Effector CD4-positive, alpha-beta T cell (primary cell): ENCODE results near the gene SERPINH1.

ENCODE experiments used
- DNase-seq: peaks from one replicate; pipeline ENCODE4 v3.0.0-alpha.2; 2020
- total RNA-seq: gene quantifications from one replicate; lab custom pipeline; 2026; lab: John Stamatoyannopoulos, UW

SERPINH1 gene
- 7.9 reads per million, percentile 27 among the genes with 10 or more reads in this experiment for total RNA-seq

DNA sequence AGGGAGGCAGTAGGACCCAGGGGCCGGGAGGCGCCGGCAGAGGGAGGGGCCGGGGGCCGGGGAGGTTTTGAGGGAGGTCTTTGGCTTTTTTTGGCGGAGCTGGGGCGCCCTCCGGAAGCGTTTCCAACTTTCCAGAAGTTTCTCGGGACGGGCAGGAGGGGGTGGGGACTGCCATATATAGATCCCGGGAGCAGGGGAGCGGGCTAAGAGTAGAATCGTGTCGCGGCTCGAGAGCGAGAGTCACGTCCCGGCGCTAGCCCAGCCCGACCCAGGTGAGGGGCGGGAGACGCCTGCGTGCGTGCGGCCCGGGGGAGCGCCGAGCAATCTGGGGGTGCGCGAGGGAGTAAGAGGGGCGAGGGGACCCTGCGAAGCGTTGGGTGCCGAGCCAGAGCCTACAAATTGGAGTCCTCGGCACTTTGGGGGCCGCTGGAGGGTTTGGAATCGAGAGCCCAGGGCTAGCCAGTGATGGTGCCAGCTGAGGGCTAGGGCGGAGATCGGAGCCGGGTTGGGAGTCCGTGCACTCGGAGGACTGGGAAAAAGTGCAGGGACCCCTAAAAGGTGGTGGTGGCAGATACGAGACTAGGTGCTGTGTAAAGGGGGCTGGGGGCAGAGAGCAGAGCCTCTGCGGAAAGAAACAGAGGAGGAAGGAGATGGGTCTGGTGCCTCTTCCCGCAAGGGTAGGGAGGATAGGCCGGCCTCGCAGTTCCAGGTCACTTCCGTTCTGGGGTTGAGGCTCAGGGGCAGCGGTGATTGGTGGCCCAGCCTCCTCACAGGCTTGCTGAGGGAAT lies at the start of gene SERPINH1:
TSS of gene SERPINH1 (plus strand) at position 206 of the 788 bp plus-strand sequence. CDS start 4,097 bp downstream, outside the sequence.
- peak; percentile 38 for DNase-seq

- no peak for DNase-seq
Measured at GRCh38 chr11:75513250-75513649, 48.8 kb upstream of the SERPINH1 start.

DNA sequence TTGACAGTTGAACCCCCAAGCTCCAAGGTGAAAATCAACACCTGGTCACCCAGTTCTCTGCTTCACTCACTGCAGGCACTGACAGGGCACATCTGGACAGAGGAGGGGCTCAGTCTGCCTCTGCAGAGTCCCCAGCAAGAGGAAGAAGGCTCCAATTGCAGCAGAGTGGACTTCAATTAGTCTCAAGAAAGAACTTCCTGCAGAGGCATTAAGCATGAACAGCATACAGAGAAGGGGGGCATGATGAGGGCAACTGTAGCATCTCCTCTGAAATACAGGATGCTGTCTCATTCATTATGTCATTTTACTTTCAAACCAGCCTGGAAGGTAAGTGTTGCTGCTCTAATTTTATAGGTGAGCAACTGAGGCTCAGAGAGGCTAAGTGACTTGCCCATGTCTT lies 47.5 kb upstream of the SERPINH1 start:
- DNase-seq, result no peak

GRCh38 chr11:75516140-75516539 lies 45.9 kb upstream of the SERPINH1 start:
- DNase-seq, result no peak

DNA sequence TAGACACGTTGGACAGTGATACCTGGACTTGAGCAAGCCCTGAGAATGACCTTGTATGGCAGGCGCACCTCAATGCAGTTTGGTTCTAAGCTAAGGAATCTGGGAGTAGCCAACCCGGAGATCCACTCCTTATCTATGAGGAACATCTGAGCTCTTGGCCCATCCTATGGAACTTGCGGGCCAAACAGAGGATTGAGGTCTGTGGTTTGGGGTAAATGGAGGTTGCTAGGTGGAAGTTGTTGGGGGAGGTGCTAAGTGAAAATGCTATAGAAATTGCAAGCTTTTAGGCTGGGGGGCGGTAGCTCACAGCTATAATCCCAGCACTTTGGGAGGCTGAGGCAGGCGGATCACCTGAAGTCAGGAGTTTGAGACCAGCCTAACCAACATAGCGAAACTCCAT lies 45.2 kb upstream of the SERPINH1 start:
- no peak for DNase-seq

- no peak for DNase-seq
Measured at GRCh38 chr11:75518204-75518549, 43.9 kb upstream of the SERPINH1 start.

DNA sequence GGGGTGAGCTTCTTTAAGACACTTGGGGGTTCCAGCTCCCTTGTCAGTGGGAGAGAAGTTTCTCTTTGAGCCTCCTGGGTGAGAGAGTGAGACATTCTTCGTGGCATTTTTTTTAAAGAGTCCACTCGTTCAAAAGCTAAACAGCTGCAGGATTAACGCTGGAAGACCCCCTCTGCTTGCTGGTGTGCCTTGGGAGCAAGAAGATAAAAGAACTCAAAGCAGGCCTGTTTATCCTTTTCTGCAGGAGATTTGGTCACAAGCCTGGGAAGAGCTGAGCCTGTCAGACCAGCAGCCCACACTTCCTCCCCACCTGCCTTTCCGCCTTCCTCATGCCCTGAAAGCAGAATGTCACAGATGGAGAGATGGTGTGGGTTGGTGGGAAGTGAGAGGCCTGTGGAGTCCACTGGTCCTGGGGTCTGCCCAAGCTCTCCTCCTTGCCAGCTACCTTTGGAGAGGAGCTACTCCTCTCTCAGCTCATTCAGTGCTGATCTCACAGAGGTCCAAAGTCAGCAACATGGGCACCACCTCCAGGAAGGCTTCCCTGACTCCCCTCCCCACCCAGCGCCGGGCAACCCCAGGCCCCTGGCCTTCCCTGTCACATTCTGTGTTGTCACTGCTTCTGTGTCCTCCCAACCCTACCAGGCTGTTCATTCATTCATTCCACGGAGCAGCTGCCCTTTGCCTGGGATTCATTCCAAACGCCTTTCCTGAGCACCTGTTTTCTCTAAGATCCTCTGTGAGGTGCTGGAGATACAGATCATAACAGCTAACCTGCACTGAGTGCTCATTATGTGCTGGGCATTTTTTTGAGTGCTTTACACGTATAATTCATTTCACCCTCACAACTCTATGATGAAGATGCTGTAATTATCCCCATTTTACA lies 43.0 kb upstream of the SERPINH1 start:
- no peak for DNase-seq

GRCh38 chr11:75520688-75521087 lies 41.4 kb upstream of the SERPINH1 start:
- no peak for DNase-seq

GRCh38 chr11:75522286-75523044 lies 39.6 kb upstream of the SERPINH1 start:
- DNase-seq, result no peak

DNA sequence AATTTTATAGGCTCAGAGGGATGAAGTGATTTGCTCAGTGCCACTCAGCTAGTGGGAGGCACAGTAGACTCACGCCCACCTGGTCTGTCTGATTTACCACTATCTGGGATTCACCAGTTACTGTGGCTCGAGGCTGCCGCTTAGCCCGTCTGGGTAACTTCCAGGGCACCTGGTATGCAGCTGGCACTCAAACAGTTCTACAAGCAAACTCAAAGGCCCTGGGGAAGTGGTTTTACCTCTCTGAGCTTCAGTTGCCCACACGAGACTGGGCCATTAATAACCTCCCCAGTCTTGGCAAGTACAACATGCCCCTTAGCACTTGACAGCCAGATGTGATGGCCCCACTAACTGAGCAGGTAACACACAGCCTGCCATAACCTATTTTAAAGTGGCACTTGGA lies 38.9 kb upstream of the SERPINH1 start:
- no peak for DNase-seq

DNA sequence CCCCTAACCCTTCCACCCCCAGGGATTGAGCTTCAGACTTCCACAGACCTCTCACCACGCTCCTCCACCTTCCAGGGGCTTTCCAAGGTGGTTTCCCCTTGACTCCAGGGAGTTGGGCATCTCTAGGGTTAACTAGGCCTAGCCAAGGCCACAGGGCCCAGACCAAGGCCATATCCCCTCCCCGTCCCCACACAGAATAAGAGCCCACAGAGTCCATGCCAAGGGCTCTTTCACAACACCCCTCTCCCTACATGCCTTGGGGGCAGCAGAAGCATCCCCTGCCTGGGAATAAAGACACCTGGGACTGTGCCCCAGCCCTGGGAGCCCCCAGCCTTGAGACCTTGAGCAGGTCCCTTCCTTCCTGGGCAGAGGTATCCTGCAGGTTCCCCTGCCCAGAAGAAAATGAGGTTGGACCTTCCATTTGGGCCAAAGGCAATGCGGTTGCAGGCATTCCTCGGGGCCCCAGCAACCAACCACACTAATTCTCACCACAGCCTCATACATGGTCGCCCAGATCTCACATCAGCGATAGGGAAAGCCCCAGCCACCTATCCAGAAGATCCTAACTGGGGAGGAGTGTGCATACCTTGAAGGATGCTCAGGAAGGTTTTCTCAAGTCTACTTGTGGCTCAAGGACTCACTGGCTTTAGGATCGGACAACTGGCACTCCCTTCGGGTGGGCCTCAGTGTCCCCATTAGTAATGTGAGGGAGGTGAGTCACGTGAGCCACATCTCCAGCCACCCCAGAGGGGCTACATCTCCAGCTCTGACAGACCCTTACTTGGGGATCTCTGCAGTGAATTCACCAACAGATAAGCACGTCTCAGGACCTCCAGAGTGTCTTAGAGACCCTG lies 38.0 kb upstream of the SERPINH1 start:
- DNase-seq, result no peak

DNA sequence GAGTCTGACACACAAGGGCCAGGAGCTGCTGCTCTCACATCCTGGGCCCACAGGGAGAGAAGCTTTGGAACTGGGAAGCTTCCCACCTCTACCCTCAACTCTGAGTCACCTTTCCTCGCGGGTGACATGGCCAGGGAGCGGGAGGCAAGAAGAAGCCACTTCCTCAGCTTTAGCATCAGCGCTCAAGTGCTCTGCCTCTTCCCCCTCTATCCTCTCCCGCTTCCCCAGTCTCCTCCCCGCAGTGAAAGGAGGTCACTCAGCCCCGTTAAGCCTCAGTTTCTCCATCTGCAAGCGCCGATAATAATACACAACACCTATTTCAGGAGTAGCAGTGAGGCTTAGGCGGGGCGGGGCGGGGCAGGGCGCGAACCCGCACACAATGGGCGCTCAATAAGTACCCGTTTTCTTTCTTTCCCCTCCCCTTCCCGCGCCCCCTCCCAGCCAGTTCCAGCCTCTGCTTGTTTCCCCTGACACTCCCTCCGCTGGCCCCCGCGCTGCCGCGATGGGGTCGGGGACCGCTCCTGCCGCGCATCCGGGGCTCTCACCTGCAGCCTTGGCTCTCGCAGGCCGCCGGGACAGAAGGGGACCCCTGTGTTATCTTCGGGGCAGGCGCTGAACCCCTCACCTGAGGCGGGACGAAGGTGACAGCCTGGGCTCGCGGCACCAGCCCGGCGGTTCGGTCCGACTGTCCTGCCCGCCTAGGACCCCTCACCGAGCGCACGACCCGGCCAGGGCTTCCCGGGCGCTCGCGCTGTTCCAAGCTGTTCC lies 37.2 kb upstream of the SERPINH1 start:
- DNase-seq, result peak; percentile 28

GRCh38 chr11:75525433-75526191 lies 36.4 kb upstream of the SERPINH1 start, which contains the start of gene GDPD5:
Gene GDPD5 (minus strand): TSS chr11:75525941. CDS start chr11:75477735, 48,206 bp downstream.
- DNase-seq, result peak; percentile 83

DNA sequence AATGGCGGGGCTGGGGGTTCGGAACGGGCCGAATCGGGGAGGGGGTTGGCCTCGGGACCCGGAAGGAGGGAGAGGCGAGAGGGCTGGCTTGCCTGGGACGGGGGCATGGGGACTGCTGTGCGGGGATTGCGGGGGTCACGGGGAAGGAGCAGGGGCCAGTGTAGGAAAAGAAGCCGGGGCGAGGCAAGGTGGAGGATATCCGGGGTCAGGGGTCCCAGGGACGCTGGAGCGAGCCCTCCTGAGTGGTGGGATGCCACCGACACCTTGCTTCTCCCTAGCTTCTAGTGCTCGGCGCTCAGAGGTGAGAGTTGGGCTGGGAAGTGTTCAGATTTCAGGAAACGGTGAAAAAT lies 35.9 kb upstream of the SERPINH1 start:
- no peak for DNase-seq

DNA sequence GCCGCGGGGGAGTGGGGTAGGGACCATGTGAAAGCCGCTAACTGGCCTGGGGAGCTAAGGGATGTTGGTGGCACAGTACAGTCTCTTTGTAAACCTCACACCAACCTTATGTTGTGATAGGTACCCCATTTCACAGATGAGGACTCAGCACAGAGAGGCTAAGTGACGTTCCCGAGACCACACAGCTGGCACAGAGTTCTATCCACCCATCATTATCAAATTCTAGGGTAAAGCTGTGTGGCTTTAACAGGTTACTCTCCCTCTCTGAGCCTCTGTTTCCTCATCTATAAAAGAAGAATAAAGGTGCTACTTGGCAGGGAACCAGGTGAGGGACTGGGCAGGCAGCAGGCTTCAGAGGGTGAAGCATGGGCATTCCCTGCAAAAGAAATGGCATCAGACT lies 34.9 kb upstream of the SERPINH1 start:
- DNase-seq, result no peak

DNA sequence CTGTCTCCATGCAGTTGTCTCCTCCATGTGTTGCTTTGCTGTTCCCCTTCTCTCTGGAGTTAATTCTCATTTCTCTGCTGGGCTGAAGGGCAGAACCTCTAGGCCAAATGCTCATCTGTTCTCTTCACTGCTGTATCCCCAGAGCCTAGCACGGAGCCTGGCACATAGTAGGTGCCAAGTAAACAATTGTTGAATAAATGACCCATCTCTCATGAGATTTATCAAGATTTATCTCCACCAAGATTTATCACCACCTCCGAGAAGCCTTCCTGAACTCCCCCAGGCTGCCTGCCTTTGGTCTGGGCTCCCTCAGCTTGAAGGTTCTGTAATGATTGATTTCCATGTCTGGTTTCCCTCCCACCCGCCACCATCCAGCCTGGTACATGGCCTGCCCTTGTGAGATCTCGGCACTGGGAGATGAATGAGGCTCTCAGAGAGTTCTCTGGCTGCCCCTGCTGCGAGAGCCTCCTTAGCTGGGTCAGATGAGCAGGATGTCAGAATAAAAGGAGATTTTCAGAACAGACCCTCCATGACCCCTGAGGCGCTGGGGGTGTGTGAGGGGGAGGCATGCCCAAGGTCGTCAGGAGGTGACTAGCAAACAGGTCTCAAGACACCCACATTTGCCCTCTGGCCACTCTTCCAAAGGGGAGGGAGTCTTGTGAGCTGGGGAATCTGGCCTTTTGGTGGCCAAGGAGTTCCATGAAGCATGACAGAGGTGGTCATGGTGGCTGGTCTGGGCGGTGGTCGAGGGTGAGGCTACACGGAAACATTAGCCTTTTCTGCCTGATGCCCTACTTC lies 33.9 kb upstream of the SERPINH1 start:
- DNase-seq, result no peak

GRCh38 chr11:75530577-75530976 lies 31.5 kb upstream of the SERPINH1 start:
- DNase-seq, result no peak

- no peak for DNase-seq
Measured at GRCh38 chr11:75531325-75531724, 30.7 kb upstream of the SERPINH1 start.

DNA sequence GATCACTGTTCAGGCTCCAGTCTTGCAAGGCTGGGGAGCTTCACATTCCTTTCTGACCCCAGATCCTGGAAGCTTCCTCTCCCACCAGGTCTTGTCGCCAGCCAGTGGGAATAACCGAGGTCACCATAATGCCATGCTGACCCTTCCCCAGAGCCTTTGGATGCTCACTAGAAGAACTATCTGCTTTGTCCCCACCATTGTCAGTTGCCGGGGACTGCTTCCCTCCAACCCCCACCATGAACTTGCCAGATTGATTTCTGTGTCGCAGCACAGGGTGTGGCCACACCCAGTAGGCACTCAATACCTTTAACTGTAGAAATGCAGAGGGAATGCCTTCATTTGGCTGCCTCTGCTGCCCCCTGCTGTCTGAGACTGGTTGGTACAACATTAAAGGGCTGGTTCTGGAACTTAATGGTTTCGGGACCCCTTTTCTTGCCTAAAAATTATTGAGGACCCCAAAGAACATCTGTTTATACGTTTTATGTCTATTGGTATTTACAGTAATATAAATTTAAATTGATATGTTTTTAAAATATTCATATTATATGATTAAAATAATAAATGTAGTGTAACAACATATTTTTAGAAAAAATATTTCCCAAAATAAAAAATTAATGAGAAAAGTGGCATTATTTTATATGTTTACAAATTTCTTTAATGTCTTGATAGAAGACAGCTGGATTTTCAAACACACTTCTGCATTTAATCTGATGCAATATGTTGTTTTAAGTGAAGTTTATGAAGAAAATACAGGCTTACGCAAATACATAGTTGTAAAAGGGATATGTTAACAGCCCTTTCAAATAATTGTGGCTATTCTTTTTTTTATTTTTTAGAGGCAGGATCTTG lies 29.6 kb upstream of the SERPINH1 start:
- peak; percentile 81 for DNase-seq
